CD4-positive, alpha-beta T cell (primary cell): Measurements from ENCODE around the gene NYAP2. TPM values are rescaled to one million over a fixed set of nuclear protein-coding genes. Genes with fewer than 3 reads are reported as not detected.

Experiments used
- ATAC-seq: fragments of 200-7000 bp; cut with Tn5 transposase; one replicate; pipeline ENCODE4 v1.10.0; 2022; ENCODE audit warnings: mild to moderate bottlenecking; ENCODE audit not compliant: poor library complexity
- CTCF ChIA-PET: fragments of 350-600 bp; sonication (Branson Sonifier 250); formaldehyde crosslinking; loops from one replicate; lab custom pipeline; 2021; ENCODE audit warnings: antibody characterized with exemption, inconsistent platforms; lab: Charles Lee
- POLR2A ChIA-PET: fragments of 350-600 bp; sonication (Branson Sonifier 250); formaldehyde crosslinking; loops from one replicate; lab custom pipeline; 2021; ENCODE audit warnings: antibody characterized with exemption, inconsistent platforms; lab: Charles Lee
- DNase-seq, 14 experiments: peaks; one replicate each; pipeline ENCODE4 v3.0.0-alpha.2; 2013 to 2020; ENCODE audit warnings: mixed read lengths in 2 of 14
- H3K27ac ChIP-seq, 2 donors: one replicate each; pipeline versions ENCODE4 v1.5.1 to v1.7.0; 2013; ENCODE audit warnings: low read length in 2 of 2, low read depth in 1 of 2, mild to moderate bottlenecking in 1 of 2
- H3K27me3 ChIP-seq, 2 experiments: 1 replicate in 1 of 2; 2 replicates in 1 of 2; pipeline versions ENCODE4 v1.6.1 to v1.7.0; 2013; ENCODE audit warnings: low read length in 2 of 2, control low read depth in 1 of 2, mild to moderate bottlenecking in 1 of 2, moderate library complexity in 1 of 2; ENCODE audit not compliant: insufficient read depth in 2 of 2, control insufficient read depth in 1 of 2
- H3K36me3 ChIP-seq: one replicate; pipeline ENCODE4 v1.6.1; 2013; ENCODE audit warnings: low read length, control low read depth; ENCODE audit not compliant: insufficient read depth
- H3K4me1 ChIP-seq: one replicate; pipeline ENCODE4 v1.6.1; 2013; ENCODE audit warnings: low read length, control low read depth; ENCODE audit not compliant: insufficient read depth
- H3K4me3 ChIP-seq: one replicate; pipeline ENCODE4 v1.5.1; 2013; ENCODE audit warnings: mild to moderate bottlenecking, low read length, moderate library complexity
- H3K9me3 ChIP-seq, 2 experiments: 1 replicate in 1 of 2; 2 replicates in 1 of 2; pipeline versions ENCODE4 v1.6.1 to v1.7.0; 2013; ENCODE audit warnings: low read length in 2 of 2, mild to moderate bottlenecking in 2 of 2, control low read depth in 1 of 2, moderate library complexity in 1 of 2; ENCODE audit not compliant: control insufficient read depth in 1 of 2, insufficient read depth in 1 of 2
- H3K27ac Mint-ChIP-seq: one replicate; pipeline ENCODE4 v1.8.0; 2020; ENCODE audit warnings: mixed read lengths
- H3K27me3 Mint-ChIP-seq: one replicate; pipeline ENCODE4 v1.8.0; 2021; ENCODE audit warnings: mixed read lengths
- H3K36me3 Mint-ChIP-seq: one replicate; pipeline ENCODE4 v1.8.0; 2021; ENCODE audit warnings: low read depth, mixed read lengths
- H3K4me1 Mint-ChIP-seq: one replicate; pipeline ENCODE4 v1.8.0; 2021; ENCODE audit warnings: low read depth, mixed read lengths
- H3K4me3 Mint-ChIP-seq: one replicate; pipeline ENCODE4 v1.8.0; 2020; ENCODE audit warnings: mild to moderate bottlenecking, mixed read lengths
- H3K9me3 Mint-ChIP-seq: one replicate; pipeline ENCODE4 v1.8.0; 2020; ENCODE audit warnings: mixed read lengths
- CTCF ChIP-seq: fragments of 200-600 bp; IDR thresholded peaks from one replicate; pipeline ENCODE4 v1.8.0; 2022; ENCODE audit warnings: antibody characterized with exemption, mild to moderate bottlenecking
- intact Hi-C, 2 experiments: fragments of 100-400 bp; cut with DNase I in 1 of 2; cut with micrococcal nuclease in 1 of 2; formaldehyde crosslinking; loops; one replicate each; pipeline versions ENCODE4 v1.15.1 to v1.9.0; 2023 to 2025; cut with DNase I, micrococcal nuclease
- total RNA-seq, 174 experiments: library from RNA in 2 of 174; stranded (reverse) in 2 of 174; gene quantifications; one replicate each; pipeline ENCODE4 v1.2.3 and lab custom pipeline; 2021 to 2026

Gene NYAP2
- total RNA-seq, 2 experiments from 2014 or later = not detected

- Mint-ChIP-seq H3K36me3 (no peaks in the 10 kb centered on the region), H3K4me3 (no peak overlapping the region), H3K27ac (no peak overlapping the region), H3K4me1 (no peaks in the 10 kb centered on the region), H3K27me3 (peaks cover 63% of the 10 kb centered on the region), H3K9me3 (no peaks in the 10 kb centered on the region)
- no peak for DNase-seq
- Histone ChIP-seq H3K36me3 (no peaks in the 10 kb centered on the region), H3K27me3 (peaks cover 5 to 12% of the 10 kb centered on the region in 2 experiments), H3K9me3 (no peaks in the 10 kb centered on the region), H3K4me1 (no peaks in the 10 kb centered on the region), H3K27ac (no peak overlapping the region), H3K4me3 (no peak overlapping the region)
- TF ChIP-seq CTCF = no peak
- POLR2A ChIA-PET = no interaction called here
- no peak for ATAC-seq
- intact Hi-C loops = no loop called here
- CTCF ChIA-PET = no interaction called here
Measured at GRCh38 chr2:225402210-225402776, 2.8 kb downstream of the NYAP2 start.

- no peak for DNase-seq
- H3K4me3 Mint-ChIP-seq = no peak overlapping the region
- Histone ChIP-seq H3K9me3 (no peaks in the 10 kb centered on the region), H3K4me1 (no peaks in the 10 kb centered on the region), H3K27me3 (peaks cover 0 to 6% of the 10 kb centered on the region in 2 experiments), H3K4me3 (no peak overlapping the region), H3K36me3 (no peaks in the 10 kb centered on the region), H3K27ac (no peak overlapping the region)
- intact Hi-C loops = no loop called here
- H3K27me3 Mint-ChIP-seq = peaks cover 25% of the 10 kb centered on the region
- ChIA-PET CTCF (no interaction called here), POLR2A (no interaction called here)
- H3K36me3 Mint-ChIP-seq = no peaks in the 10 kb centered on the region
- no peak overlapping the region for H3K27ac Mint-ChIP-seq
- H3K9me3 Mint-ChIP-seq = no peaks in the 10 kb centered on the region
- no peaks in the 10 kb centered on the region for H3K4me1 Mint-ChIP-seq
- TF ChIP-seq CTCF = no peak
- ATAC-seq = no peak
Measured at GRCh38 chr2:225411452-225411851, 11.9 kb downstream of the NYAP2 start.

GRCh38 chr2:225413786-225414185, 14.3 kb downstream of the NYAP2 start:
- Mint-ChIP-seq H3K27ac (no peak overlapping the region), H3K9me3 (no peaks in the 10 kb centered on the region), H3K4me3 (no peak overlapping the region), H3K4me1 (no peaks in the 10 kb centered on the region), H3K36me3 (no peaks in the 10 kb centered on the region), H3K27me3 (peaks cover 28% of the 10 kb centered on the region)
- Histone ChIP-seq H3K4me1 (no peaks in the 10 kb centered on the region), H3K36me3 (no peaks in the 10 kb centered on the region), H3K27ac (no peak overlapping the region), H3K4me3 (no peak overlapping the region), H3K27me3 (peaks cover 0 to 6% of the 10 kb centered on the region in 2 experiments), H3K9me3 (no peaks in the 10 kb centered on the region)
- intact Hi-C loops = no loop called here
- ATAC-seq = no peak
- ChIA-PET CTCF (no interaction called here), POLR2A (no interaction called here)
- no peak for DNase-seq
- no peak for TF ChIP-seq CTCF
